ENCODE results near the gene PIGX. TPM values are rescaled to one million over a fixed set of nuclear protein-coding genes. Genes with fewer than 3 reads are reported as not detected.
A peak's percentile ranks its signal among the peaks of the same experiment; 100 is the strongest.

PIGX gene
- total RNA-seq, 3 donors from 2014 or later (not counting 1 experiment from before 2014, with no cell fraction given): 23.9 to 31.8 (median 24.2) TPM

- peaks cover 10% of the 10 kb centered on the region for H3K4me1 ChIP-seq (ENCODE audit: control insufficient read depth, insufficient read depth, low read length)
- intact Hi-C loops (cut with micrococcal nuclease): no loop called here
- no peaks in the 10 kb centered on the region for H3K9me3 ChIP-seq (ENCODE audit: control insufficient read depth, insufficient read depth, low read length)
- DNase-seq: no peak
- Mint-ChIP-seq H3K9me3 (no peaks in the 10 kb centered on the region), H3K4me1 (peaks cover 80% of the 10 kb centered on the region in 2 donors), H3K4me3 (no peak overlapping the region), H3K36me3 (no peaks in the 10 kb centered on the region), H3K27me3 (ENCODE audit: low read depth in 2 of 2) (no peaks in the 10 kb centered on the region), H3K27ac (peak overlapping the region in 1 of 2 donors; percentile 14)
- ATAC-seq: peak in 1 of 3 donors; percentile 41
- 77% methylated on average over 9 of the region's 9 CpGs for WGBS (ENCODE audit: insufficient coverage)
- TF ChIP-seq CTCF (IDR thresholded peaks at IDR 0.05): no peak
- no peaks in the 10 kb centered on the region for H3K27me3 ChIP-seq (ENCODE audit: control insufficient read depth, insufficient read depth, low read length)
- no peak overlapping the region for H3K4me3 ChIP-seq (ENCODE audit: low read length)
- H3K27ac ChIP-seq (ENCODE audit: low read length): no peak overlapping the region
- no peaks in the 10 kb centered on the region for H3K36me3 ChIP-seq (ENCODE audit: control insufficient read depth, insufficient read depth, low read length)
These were observed 63.8 kb downstream of the PIGX start for GRCh38 chr3:196775938-196776337.

GRCh38 chr3:196777836-196778235, 65.7 kb downstream of the PIGX start:
- peaks cover 10% of the 10 kb centered on the region for H3K4me1 ChIP-seq (ENCODE audit: control insufficient read depth, insufficient read depth, low read length)
- H3K27me3 ChIP-seq (ENCODE audit: control insufficient read depth, insufficient read depth, low read length): no peaks in the 10 kb centered on the region
- no peaks in the 10 kb centered on the region for H3K9me3 ChIP-seq (ENCODE audit: control insufficient read depth, insufficient read depth, low read length)
- no peaks in the 10 kb centered on the region for H3K27me3 Mint-ChIP-seq (ENCODE audit: low read depth in 2 of 2)
- peaks cover 61% of the 10 kb centered on the region in 2 donors for H3K4me1 Mint-ChIP-seq
- H3K4me3 Mint-ChIP-seq: no peak overlapping the region
- no peak overlapping the region for H3K27ac ChIP-seq (ENCODE audit: low read length)
- intact Hi-C loops (cut with micrococcal nuclease): no loop called here
- TF ChIP-seq CTCF (IDR thresholded peaks at IDR 0.05): no peak
- H3K4me3 ChIP-seq (ENCODE audit: low read length): no peak overlapping the region
- no peaks in the 10 kb centered on the region for H3K9me3 Mint-ChIP-seq
- no peaks in the 10 kb centered on the region for H3K36me3 Mint-ChIP-seq
- peaks cover 4% of the 10 kb centered on the region for H3K36me3 ChIP-seq (ENCODE audit: control insufficient read depth, insufficient read depth, low read length)
- DNase-seq (no peak), ATAC-seq (no peak)
- peak overlapping the region; percentile 1 to 74 for H3K27ac Mint-ChIP-seq
- 95% methylated on average over 8 of the region's 8 CpGs for WGBS (ENCODE audit: insufficient coverage)

GRCh38 chr3:196778755-196779154, 66.6 kb downstream of the PIGX start:
- intact Hi-C loops (cut with micrococcal nuclease): no loop called here
- ATAC-seq (no peak), DNase-seq (no peak)
- Mint-ChIP-seq H3K36me3 (no peaks in the 10 kb centered on the region), H3K27me3 (ENCODE audit: low read depth in 2 of 2) (no peaks in the 10 kb centered on the region), H3K4me1 (peaks cover 53 to 59% of the 10 kb centered on the region in 2 donors), H3K27ac (peak overlapping the region; percentile 1 to 74), H3K4me3 (no peak overlapping the region), H3K9me3 (no peaks in the 10 kb centered on the region)
- H3K9me3 ChIP-seq (ENCODE audit: control insufficient read depth, insufficient read depth, low read length): no peaks in the 10 kb centered on the region
- 62% methylated on average over 4 of the region's 4 CpGs for WGBS (ENCODE audit: insufficient coverage)
- H3K27ac ChIP-seq (ENCODE audit: low read length): no peak overlapping the region
- no peak overlapping the region for H3K4me3 ChIP-seq (ENCODE audit: low read length)
- TF ChIP-seq CTCF (IDR thresholded peaks at IDR 0.05): no peak
- peaks cover 12% of the 10 kb centered on the region for H3K36me3 ChIP-seq (ENCODE audit: control insufficient read depth, insufficient read depth, low read length)
- H3K4me1 ChIP-seq (ENCODE audit: control insufficient read depth, insufficient read depth, low read length): peaks cover 6% of the 10 kb centered on the region
- no peaks in the 10 kb centered on the region for H3K27me3 ChIP-seq (ENCODE audit: control insufficient read depth, insufficient read depth, low read length)

GRCh38 chr3:196782511-196782910, 70.3 kb downstream of the PIGX start:
- Mint-ChIP-seq H3K36me3 (no peaks in the 10 kb centered on the region), H3K4me1 (peaks cover 32 to 34% of the 10 kb centered on the region in 2 donors), H3K27me3 (ENCODE audit: low read depth in 2 of 2) (no peaks in the 10 kb centered on the region), H3K4me3 (no peak overlapping the region), H3K9me3 (no peaks in the 10 kb centered on the region), H3K27ac (peak overlapping the region in 1 of 2 donors; percentile 29)
- WGBS (ENCODE audit: insufficient coverage): 97% methylated on average over 3 of the region's 4 CpGs
- no peaks in the 10 kb centered on the region for H3K9me3 ChIP-seq (ENCODE audit: control insufficient read depth, insufficient read depth, low read length)
- H3K4me1 ChIP-seq (ENCODE audit: control insufficient read depth, insufficient read depth, low read length): no peaks in the 10 kb centered on the region
- H3K36me3 ChIP-seq (ENCODE audit: control insufficient read depth, insufficient read depth, low read length): peaks cover 22% of the 10 kb centered on the region
- H3K27me3 ChIP-seq (ENCODE audit: control insufficient read depth, insufficient read depth, low read length): no peaks in the 10 kb centered on the region
- H3K27ac ChIP-seq (ENCODE audit: low read length): no peak overlapping the region
- ATAC-seq (no peak), DNase-seq (no peak)
- TF ChIP-seq CTCF (IDR thresholded peaks at IDR 0.05): no peak
- no peak overlapping the region for H3K4me3 ChIP-seq (ENCODE audit: low read length)
- intact Hi-C loops (cut with micrococcal nuclease): no loop called here

All from natural killer cell (primary cell).